ENCODE results near the gene PDZK1IP1. TPM values are rescaled to one million over a fixed set of nuclear protein-coding genes. Genes with fewer than 3 reads are reported as not detected.
"Not testable (repeated sequence)": the region's sequence is repeated elsewhere in the genome, so short reads cannot be mapped to it uniquely, and the experiment has no call there.

PDZK1IP1 gene
- total RNA-seq, 4 donors from 2014 or later = 0.78 to 13.0 TPM; not detected in 2

DNA sequence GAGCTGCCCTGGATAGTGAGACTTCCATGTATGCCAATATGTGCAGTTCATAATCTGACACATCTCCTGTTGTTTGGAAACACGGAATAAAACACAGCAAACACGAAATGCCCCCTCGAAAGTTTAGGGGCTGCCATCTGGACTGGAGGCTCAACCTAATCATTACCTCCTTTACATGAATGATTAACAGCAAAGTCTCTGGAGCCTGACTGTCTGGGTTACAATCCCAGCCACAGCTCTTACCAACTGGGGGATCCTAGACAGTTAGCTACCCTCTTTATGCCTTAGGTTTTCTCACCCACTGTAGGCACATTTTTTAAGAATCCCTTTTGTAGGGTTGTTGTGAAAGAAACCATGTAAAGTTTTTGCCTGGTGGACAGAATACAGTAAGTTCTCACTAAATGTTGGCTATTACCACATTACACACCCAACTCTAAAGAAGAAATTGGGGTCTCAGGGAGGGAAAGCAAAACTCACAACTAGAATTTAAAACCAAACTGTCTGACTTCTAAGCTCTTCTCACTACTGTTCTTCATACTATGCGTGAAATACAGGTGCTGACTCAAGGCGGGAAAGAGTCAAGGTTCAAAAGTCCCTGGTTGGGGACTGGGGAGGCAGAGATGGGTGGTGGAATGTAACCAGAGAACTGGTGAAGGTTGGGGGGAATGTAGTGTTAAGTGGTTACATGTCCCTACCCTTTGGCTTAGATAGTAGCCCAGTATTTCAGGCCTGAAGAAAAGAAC lies 28.4 kb downstream of the PDZK1IP1 start:
- Histone ChIP-seq H3K4me1 (no peaks in the 10 kb centered on the region), H3K9me3 (peaks cover 0 to 13% (median 0%) of the 10 kb centered on the region in 3 donors), H3K27ac (no peak overlapping the region), H3K4me3 (no peak overlapping the region), H3K36me3 (no peaks in the 10 kb centered on the region), H3K27me3 (peaks cover 4% of the 10 kb centered on the region)
- TF ChIP-seq EP300 (IDR thresholded peaks at IDR 0.05) = no peak
- TF ChIP-seq POLR2AphosphoS5 (IDR thresholded peaks at IDR 0.05) = no peak
- TF ChIP-seq, protein P1, sequence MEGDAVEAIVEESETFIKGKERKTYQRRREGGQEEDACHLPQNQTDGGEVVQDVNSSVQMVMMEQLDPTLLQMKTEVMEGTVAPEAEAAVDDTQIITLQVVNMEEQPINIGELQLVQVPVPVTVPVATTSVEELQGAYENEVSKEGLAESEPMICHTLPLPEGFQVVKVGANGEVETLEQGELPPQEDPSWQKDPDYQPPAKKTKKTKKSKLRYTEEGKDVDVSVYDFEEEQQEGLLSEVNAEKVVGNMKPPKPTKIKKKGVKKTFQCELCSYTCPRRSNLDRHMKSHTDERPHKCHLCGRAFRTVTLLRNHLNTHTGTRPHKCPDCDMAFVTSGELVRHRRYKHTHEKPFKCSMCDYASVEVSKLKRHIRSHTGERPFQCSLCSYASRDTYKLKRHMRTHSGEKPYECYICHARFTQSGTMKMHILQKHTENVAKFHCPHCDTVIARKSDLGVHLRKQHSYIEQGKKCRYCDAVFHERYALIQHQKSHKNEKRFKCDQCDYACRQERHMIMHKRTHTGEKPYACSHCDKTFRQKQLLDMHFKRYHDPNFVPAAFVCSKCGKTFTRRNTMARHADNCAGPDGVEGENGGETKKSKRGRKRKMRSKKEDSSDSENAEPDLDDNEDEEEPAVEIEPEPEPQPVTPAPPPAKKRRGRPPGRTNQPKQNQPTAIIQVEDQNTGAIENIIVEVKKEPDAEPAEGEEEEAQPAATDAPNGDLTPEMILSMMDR (IDR thresholded peaks at IDR 0.05) = no peak
- no peak for TF ChIP-seq POLR2A (IDR thresholded peaks at IDR 0.05)
- 64 to 83% methylated on average over 1 to 4 of the region's 5 CpGs for WGBS, 2 donors (ENCODE audit: low coverage in 1 of 2)
- ATAC-seq = no peak

DNA sequence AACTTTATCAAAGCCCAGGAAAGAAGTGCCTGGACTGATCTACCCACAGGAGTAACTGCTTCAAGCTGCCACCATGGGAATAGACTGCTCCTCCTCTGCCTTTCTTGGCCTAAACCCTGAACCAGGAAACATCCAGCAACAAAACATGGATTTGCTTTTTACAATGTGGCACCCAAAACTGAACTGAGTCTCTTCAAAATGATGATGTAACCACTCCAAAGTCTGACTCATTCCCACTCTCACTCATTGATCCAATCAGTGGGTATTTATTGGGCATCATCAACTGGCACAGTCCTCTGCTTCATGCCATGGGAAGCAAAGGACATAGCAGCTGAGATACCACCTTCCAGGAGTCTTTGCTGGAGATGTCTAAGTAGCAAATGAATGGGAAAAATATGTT lies 29.1 kb downstream of the PDZK1IP1 start:
- Histone ChIP-seq H3K36me3 (no peaks in the 10 kb centered on the region), H3K9me3 (peaks cover 0 to 11% (median 0%) of the 10 kb centered on the region in 3 donors), H3K27ac (no peak overlapping the region), H3K4me3 (no peak overlapping the region), H3K27me3 (no peaks in the 10 kb centered on the region), H3K4me1 (no peaks in the 10 kb centered on the region)
- no peak for TF ChIP-seq POLR2A (IDR thresholded peaks at IDR 0.05)
- TF ChIP-seq POLR2AphosphoS5 (IDR thresholded peaks at IDR 0.05) = no peak
- no peak for TF ChIP-seq EP300 (IDR thresholded peaks at IDR 0.05)
- TF ChIP-seq, protein P1 (IDR thresholded peaks at IDR 0.05) = no peak
- no peak for ATAC-seq

DNA sequence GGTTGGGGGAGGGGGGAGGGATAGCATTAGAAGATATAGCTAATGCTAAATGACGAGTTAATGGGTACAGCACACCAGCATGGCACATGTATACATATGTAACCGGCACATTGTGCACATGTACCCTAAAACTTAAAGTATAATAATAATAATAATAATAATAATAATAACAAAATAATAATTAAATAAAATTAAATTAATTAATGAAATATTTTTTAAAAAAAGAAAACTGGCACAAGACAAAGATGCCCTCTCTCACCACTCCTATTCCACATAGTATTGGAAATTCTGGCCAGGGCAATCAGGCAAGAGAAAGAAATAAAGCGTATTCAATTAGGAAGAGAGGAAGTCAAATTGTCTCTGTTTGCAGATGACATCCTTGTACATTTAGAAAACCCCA lies 31.9 kb downstream of the PDZK1IP1 start:
- not testable (repeated sequence) for H3K4me3 ChIP-seq, H3K4me1 ChIP-seq, H3K27ac ChIP-seq, H3K36me3 ChIP-seq, ATAC-seq, H3K27me3 ChIP-seq
- 50 to 71% methylated on average over 1 to 3 of the region's 3 CpGs for WGBS, 2 donors (ENCODE audit: low coverage in 1 of 2)
- H3K9me3 ChIP-seq = peaks cover 0 to 30% (median 0%) of the 10 kb centered on the region in 3 donors

DNA sequence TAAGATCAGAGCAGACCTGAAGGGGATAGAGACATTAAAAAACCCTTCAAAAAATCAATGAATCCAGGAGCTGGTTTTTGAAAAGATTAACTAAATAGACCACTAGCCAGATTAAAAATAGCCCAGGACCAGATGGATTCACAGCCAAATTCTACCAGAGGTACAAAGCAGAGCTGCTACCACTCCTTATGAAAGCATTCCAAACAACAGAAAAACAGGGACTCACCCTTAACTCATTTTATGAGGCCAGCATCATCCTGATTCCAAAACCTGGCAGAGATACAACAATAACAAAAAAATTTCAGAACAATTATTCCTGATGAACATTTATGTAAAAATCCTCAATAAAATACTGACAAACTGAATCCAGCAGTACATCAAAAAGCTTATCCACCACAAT lies 33.4 kb downstream of the PDZK1IP1 start:
- not testable (repeated sequence) for ATAC-seq, H3K36me3 ChIP-seq
- H3K9me3 ChIP-seq = peaks cover 0 to 30% (median 0%) of the 10 kb centered on the region in 3 donors

DNA sequence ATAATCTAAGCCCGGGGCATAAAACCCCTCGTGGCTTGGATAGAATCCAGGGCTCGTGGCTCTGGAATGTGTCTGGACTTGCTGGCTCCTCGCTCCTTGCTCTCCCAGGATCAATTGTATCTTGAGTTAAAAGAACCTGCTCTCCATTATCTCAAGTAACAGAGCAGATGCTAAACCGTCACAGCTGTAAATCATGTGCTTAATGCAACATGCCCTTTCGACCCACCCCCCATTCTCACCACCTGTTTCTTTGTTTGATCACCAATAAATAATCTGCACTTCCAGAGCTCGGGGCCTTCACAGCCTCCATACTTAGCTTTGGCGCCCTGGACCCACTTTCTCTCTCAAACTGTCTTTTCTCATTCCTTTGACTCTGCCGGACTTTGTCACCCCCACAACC lies 40.7 kb downstream of the PDZK1IP1 start:
- not testable (repeated sequence) for H3K27ac ChIP-seq, H3K9me3 ChIP-seq, ATAC-seq, H3K36me3 ChIP-seq, H3K4me3 ChIP-seq, H3K4me1 ChIP-seq
- H3K27me3 ChIP-seq = peaks cover 23% of the 10 kb centered on the region
- 28 to 35% methylated on average over 5 to 8 of the region's 9 CpGs for WGBS, 2 donors (ENCODE audit: low coverage in 1 of 2)

More for the DNA sequence above, 33.4 kb downstream of the PDZK1IP1 start:
- H3K27me3 ChIP-seq, H3K4me1 ChIP-seq, H3K4me3 ChIP-seq, H3K27ac ChIP-seq: not testable (repeated sequence)

DNA sequence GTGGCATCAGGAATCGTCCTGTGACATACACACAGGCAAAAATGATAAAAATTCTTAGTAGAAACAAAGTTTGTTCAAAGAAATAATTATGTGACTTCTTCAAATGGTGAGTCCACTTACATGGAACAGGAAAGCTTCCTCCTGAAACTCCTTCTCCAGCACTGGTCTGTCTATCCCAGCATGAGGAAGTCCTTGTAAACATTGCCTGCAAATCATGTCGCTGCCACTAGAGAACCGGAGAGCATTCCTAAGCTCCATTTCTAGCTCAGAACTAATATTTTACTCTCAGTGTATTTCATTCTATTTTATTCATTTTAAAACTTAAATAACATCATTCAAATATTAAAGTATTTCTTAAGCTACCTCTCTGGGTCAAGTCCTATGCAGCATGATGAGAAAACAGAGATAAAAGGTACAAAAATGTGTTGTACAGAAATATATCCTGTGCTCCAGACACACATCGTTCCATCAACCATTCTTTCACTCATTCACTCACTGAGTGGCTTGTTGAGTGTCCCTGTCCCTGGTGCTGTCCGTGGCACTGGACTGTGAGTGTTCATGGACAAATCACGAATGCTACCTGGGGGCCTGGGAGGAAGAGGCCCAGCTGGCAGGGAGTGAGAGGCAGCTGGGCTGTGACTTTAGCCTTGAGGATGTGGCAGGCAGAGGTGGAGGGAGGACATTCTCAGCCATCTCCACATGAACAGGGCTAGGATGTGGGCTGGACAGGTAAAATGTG lies 42.6 kb downstream of the PDZK1IP1 start:
- TF ChIP-seq POLR2AphosphoS5 (IDR thresholded peaks at IDR 0.05) (no peak), EP300 (IDR thresholded peaks at IDR 0.05) (no peak), POLR2A (IDR thresholded peaks at IDR 0.05) (no peak)
- TF ChIP-seq, protein P1 (IDR thresholded peaks at IDR 0.05) = no peak
- no peak for ATAC-seq
- Histone ChIP-seq H3K36me3 (no peaks in the 10 kb centered on the region), H3K4me1 (no peaks in the 10 kb centered on the region), H3K4me3 (no peak overlapping the region), H3K27ac (no peak overlapping the region), H3K27me3 (peaks cover 17% of the 10 kb centered on the region), H3K9me3 (no peaks in the 10 kb centered on the region)
- 33 to 35% methylated on average over 4 to 6 of the region's 6 CpGs for WGBS, 2 donors (ENCODE audit: low coverage in 1 of 2)

DNA sequence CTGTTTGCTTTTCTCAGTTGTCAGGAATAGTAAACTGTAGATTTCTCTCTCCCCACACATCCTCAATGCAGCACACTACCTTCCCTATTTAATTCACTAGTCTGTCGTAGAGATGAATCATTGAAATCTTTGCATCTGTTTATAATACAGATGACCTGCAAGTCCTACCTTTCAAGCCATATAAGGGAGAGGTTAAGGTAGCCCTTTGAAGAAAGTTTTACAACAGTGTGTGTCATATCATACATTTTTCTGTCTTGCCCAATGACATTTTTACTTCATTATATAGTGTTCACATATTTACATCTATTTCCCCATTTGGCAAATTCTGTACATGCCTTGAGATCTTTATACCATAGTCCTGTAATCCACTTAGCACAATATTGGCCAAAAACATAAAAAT lies 43.3 kb downstream of the PDZK1IP1 start:
- not testable (repeated sequence) for H3K27ac ChIP-seq, H3K4me1 ChIP-seq, H3K36me3 ChIP-seq, ATAC-seq, H3K4me3 ChIP-seq, H3K9me3 ChIP-seq
- WGBS, 2 donors (ENCODE audit: low coverage in 1 of 2) = 0 to 33% methylated on average over 1 of the region's 1 CpG
- H3K27me3 ChIP-seq = peaks cover 15% of the 10 kb centered on the region

DNA sequence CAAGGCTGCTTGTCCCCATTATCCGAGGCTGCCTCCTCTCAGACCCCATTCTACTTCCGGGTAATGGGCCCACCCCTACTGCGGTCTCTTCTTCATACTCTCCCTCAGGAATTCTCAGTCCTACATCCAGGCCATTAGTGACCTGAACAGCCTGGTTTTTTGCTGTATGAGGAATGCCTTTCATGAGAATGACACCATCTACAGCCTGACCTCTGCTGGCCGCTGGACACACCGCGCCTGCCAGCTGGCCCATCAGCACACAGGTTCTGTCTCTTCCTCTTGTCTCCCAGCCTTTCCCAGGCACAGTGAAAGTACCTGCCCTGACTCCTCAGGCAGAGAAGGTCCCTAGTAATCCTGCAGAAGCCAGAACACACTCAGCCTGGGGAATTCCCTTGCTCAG lies 46.2 kb downstream of the PDZK1IP1 start:
- H3K4me1 ChIP-seq, H3K9me3 ChIP-seq, H3K36me3 ChIP-seq, H3K4me3 ChIP-seq, H3K27me3 ChIP-seq, ATAC-seq, H3K27ac ChIP-seq: not testable (repeated sequence)
- 41% methylated on average over 4 of the region's 6 CpGs; no CpG with 5 or more reads in 1 of the 2 donors for WGBS, 2 donors (ENCODE audit: low coverage in 1 of 2)

DNA sequence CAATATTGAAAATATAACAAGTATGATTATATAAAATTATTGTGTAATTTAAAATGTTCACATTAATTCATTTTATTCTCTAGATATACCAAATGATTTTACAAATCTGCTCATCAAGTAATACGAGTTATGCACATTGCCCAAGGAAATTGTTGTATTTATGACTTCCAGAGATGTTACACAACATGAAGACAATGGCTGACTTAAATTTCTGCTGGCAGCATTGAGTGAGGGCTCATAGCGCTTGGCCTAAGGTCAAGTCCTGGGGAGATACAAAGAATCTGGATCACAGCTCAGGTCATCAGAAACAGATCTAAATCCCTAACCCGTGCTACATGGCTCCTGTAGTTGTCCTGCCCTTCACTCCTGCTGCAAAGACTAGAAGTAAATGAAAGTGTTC lies 49.5 kb downstream of the PDZK1IP1 start:
- H3K4me3 ChIP-seq, H3K9me3 ChIP-seq, H3K27ac ChIP-seq, ATAC-seq, H3K36me3 ChIP-seq, H3K4me1 ChIP-seq: not testable (repeated sequence)
- WGBS, 2 donors (ENCODE audit: low coverage in 1 of 2) = 59 to 72% methylated on average over 2 to 3 of the region's 3 CpGs
- peaks cover 14% of the 10 kb centered on the region for H3K27me3 ChIP-seq

Data from gastroesophageal sphincter (tissue), 4 donors.